Esophagus squamous epithelium (tissue), 5 donors: ENCODE data around the gene IGSF22. TPM values are rescaled to one million over a fixed set of nuclear protein-coding genes. Genes with fewer than 3 reads are reported as not detected.

Experiments
- DNase-seq: peaks from one replicate; lab custom pipeline; 2025; lab: John Stamatoyannopoulos, UW
- H3K27ac ChIP-seq, 4 donors: fragments of 200-600 bp; sonication (generic); one replicate each; pipeline ENCODE4 v1.5.1; 2016 to 2019; ENCODE audit warnings: mild to moderate bottlenecking in 1 of 4
- H3K27me3 ChIP-seq, 4 donors: fragments of 200-600 bp; sonication (generic); 1 replicate in 3 of 4; 2 replicates in 1 of 4; pipeline versions ENCODE4 v1.5.1 to v1.6.0; 2017 to 2021; ENCODE audit warnings: antibody characterized with exemption in 1 of 4
- H3K36me3 ChIP-seq, 3 donors: fragments of 200-600 bp; sonication (generic); one replicate each; pipeline ENCODE4 v1.5.1; 2016 to 2019
- H3K4me1 ChIP-seq, 3 donors: fragments of 200-600 bp; sonication (generic); one replicate each; pipeline ENCODE4 v1.5.1; 2017 to 2019
- H3K4me3 ChIP-seq, 4 donors: fragments of 200-600 bp; sonication (generic); 1 replicate in 3 of 4; 2 replicates in 1 of 4; pipeline ENCODE4 v1.5.1; 2016 to 2019; ENCODE audit warnings: mild to moderate bottlenecking in 2 of 4, moderate library complexity in 1 of 4
- H3K9me3 ChIP-seq, 3 donors: fragments of 200-600 bp; sonication (generic); one replicate each; pipeline ENCODE4 v1.5.1; 2016 to 2019
- POLR2A ChIP-seq, 4 donors: fragments of 450-650 bp; IDR thresholded peaks; one replicate each; pipeline ENCODE4 v1.6.1; 2017; ENCODE audit warnings: antibody characterized with exemption in 4 of 4, mild to moderate bottlenecking in 4 of 4, moderate library complexity in 3 of 4
- WGBS, 2 donors: methylation state at CpG; one replicate each; pipeline ENCODE4 v1.1.5; 2018; 5-methylcytosine and 5-hydroxymethylcytosine counted together
- intact Hi-C: fragments of 100-400 bp; cut with DNase I; formaldehyde crosslinking; loops from one replicate; pipeline ENCODE4 v1.15.0; 2022
- total RNA-seq, 4 donors: library from RNA; depleted of rRNA; stranded (reverse); fragments of >200 nt; gene quantifications; one replicate each; pipeline ENCODE4 v1.1.0, GENCODE V29; 2016
- TF ChIP-seq, protein P1 (sequence below), 6 experiments: fragments of 450-650 bp in 4 of 6; fragments of 200-600 bp in 2 of 6; sonication (generic) in 2 of 6; IDR thresholded peaks; one replicate each; pipeline ENCODE4 v1.5.1; 2016 to 2019; ENCODE audit warnings: antibody characterized with exemption in 6 of 6, mild to moderate bottlenecking in 4 of 6, moderate library complexity in 4 of 6
- donor health status: DM: yes; HTN: yes; CAD: no.

The IGSF22 gene
- total RNA-seq, 4 donors from 2014 or later: under 0.01 TPM; not detected in 3

DNA sequence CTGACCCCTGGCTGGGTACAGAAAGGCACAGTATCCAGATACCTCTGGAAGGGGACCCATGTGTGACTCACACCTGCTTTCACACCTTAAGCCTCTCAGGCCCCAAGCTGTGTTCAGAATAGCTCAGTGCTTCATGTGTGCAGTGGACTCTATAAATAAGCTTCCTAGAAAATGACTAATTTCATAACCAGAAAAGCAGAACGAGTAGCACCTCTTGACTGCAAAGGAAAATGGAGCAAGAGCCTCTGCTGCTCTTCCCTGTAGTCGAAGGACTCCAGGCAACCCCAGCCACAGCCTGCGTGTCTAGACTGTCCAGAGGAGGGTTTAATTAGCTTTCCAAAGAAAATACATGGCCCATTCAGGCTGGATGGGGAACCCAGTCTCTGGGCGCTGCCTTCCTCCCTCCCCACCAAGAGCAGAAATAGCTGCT is 42.5 kb upstream of the IGSF22 start:
- peaks cover 0 to 29% (median 0%) of the 10 kb centered on the region in 4 donors for H3K27me3 ChIP-seq
- no peaks in the 10 kb centered on the region for H3K9me3 ChIP-seq
- no peaks in the 10 kb centered on the region for H3K36me3 ChIP-seq
- no peak overlapping the region for H3K27ac ChIP-seq
- intact Hi-C loops: no loop called here
- 31 to 53% methylated on average over 4 of the region's 4 CpGs for WGBS, 2 donors
- H3K4me3 ChIP-seq: no peak overlapping the region
- TF ChIP-seq POLR2A (IDR thresholded peaks at IDR 0.05): no peak
- H3K4me1 ChIP-seq: peaks cover 0 to 7% (median 0%) of the 10 kb centered on the region in 3 donors
- DNase-seq: no peak

DNA sequence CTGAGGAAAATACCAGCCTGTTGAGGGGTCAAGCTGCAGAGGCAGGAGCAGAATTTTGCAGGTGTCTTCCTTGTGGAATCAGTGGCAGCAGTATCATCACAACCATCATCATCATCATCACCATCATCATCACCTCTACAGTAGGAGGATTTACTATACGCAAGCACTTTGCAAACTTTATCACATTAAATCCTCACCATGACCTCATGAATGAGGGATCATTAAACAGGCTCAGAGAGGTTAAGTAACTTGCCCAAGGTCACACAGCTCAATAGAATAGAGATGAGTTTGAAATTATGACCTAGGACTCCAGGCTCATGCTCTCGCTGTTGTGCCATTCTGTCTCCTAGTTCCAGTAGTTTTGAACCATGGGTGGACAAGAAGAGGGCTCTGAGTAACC is 40.0 kb upstream of the IGSF22 start:
- Histone ChIP-seq H3K4me3 (no peak overlapping the region), H3K27ac (no peak overlapping the region), H3K4me1 (peaks cover 0 to 7% (median 0%) of the 10 kb centered on the region in 3 donors), H3K36me3 (no peaks in the 10 kb centered on the region), H3K9me3 (no peaks in the 10 kb centered on the region), H3K27me3 (peaks cover 0 to 10% (median 0%) of the 10 kb centered on the region in 4 donors)
- intact Hi-C loops: no loop called here
- 95 to 97% methylated on average over 2 of the region's 2 CpGs for WGBS, 2 donors
- TF ChIP-seq, protein P1, sequence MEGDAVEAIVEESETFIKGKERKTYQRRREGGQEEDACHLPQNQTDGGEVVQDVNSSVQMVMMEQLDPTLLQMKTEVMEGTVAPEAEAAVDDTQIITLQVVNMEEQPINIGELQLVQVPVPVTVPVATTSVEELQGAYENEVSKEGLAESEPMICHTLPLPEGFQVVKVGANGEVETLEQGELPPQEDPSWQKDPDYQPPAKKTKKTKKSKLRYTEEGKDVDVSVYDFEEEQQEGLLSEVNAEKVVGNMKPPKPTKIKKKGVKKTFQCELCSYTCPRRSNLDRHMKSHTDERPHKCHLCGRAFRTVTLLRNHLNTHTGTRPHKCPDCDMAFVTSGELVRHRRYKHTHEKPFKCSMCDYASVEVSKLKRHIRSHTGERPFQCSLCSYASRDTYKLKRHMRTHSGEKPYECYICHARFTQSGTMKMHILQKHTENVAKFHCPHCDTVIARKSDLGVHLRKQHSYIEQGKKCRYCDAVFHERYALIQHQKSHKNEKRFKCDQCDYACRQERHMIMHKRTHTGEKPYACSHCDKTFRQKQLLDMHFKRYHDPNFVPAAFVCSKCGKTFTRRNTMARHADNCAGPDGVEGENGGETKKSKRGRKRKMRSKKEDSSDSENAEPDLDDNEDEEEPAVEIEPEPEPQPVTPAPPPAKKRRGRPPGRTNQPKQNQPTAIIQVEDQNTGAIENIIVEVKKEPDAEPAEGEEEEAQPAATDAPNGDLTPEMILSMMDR (IDR thresholded peaks at IDR 0.05): no peak
- TF ChIP-seq POLR2A (IDR thresholded peaks at IDR 0.05): no peak
- no peak for DNase-seq

DNA sequence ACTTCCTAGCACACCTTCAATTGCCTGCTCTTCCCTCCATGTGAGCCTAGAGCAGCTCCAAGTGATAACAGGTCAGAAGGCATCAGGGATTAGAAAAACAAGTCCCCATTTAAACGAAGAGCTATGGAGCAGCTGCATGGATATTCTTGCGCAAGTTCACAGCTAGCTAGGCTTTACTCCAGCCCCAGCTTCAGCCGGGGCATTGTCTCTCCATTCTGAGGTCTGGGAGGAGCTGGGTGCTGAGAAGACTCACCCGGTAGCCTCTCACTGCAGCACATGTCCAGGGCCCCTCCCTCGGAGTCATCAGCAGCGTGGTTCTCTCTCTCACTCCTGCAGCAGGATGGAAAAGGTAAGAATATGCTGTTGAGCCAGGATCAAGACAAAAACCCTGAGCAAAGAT is 39.6 kb upstream of the IGSF22 start:
- 36 to 47% methylated on average over 4 to 5 of the region's 6 CpGs for WGBS, 2 donors
- no peak for DNase-seq
- intact Hi-C loops: no loop called here
- no peaks in the 10 kb centered on the region for H3K9me3 ChIP-seq
- peaks cover 0 to 7% (median 0%) of the 10 kb centered on the region in 3 donors for H3K4me1 ChIP-seq
- H3K4me3 ChIP-seq: no peak overlapping the region
- no peak for TF ChIP-seq POLR2A (IDR thresholded peaks at IDR 0.05)
- TF ChIP-seq, protein P1 (IDR thresholded peaks at IDR 0.05): no peak
- H3K27ac ChIP-seq: no peak overlapping the region
- peaks cover 0 to 7% (median 0%) of the 10 kb centered on the region in 4 donors for H3K27me3 ChIP-seq
- H3K36me3 ChIP-seq: no peaks in the 10 kb centered on the region

DNA sequence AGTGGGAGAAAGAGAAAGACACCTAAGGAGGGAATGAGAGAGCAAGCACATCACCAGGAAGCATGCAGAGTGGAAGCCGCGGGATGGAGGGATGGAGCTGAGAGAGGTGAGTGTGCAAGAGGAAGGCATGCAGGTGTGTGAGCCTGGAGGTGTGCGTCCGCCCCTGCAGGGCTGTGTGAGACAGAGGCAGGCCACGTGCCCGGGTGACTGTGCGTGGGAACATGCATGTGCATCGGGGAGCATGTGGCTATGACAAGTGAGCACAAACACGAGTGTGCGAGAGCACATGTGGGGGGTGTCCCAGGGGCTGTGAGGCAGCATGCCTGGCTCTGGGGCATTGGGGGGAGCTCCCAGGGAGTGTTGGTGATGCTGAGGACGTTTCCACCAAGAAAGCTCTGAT is 35.8 kb upstream of the IGSF22 start:
- H3K4me3 ChIP-seq: no peak overlapping the region
- H3K4me1 ChIP-seq: peaks cover 0 to 7% (median 0%) of the 10 kb centered on the region in 3 donors
- H3K27ac ChIP-seq: no peak overlapping the region
- TF ChIP-seq, protein P1 (IDR thresholded peaks at IDR 0.05): no peak
- no peak for TF ChIP-seq POLR2A (IDR thresholded peaks at IDR 0.05)
- DNase-seq: no peak
- WGBS, 2 donors: 79 to 84% methylated on average over 11 of the region's 11 CpGs
- H3K9me3 ChIP-seq: no peaks in the 10 kb centered on the region
- H3K36me3 ChIP-seq: no peaks in the 10 kb centered on the region
- peaks cover 0 to 7% (median 0%) of the 10 kb centered on the region in 4 donors for H3K27me3 ChIP-seq
- intact Hi-C loops: no loop called here

DNA sequence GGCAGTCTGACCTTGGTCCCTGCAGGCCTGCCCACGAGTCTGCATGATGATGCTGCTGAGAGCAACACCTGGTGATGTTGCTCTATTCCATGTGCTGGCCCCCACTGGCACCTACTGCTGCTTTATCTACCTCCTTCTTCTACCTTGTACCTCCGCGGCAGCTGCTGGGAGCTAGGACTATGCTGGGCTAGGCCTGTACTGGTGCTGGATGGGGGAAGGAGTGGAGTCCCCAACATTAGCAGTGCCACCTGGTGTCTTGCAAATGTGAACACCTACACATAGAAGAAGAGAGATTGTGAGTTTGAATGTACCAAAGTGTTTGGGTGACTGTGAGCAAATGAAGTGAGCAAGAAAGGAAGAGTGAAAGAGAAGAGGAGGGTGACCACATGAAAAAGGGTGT is 35.2 kb upstream of the IGSF22 start:
- Histone ChIP-seq H3K9me3 (no peaks in the 10 kb centered on the region), H3K36me3 (no peaks in the 10 kb centered on the region), H3K4me1 (peaks cover 0 to 7% (median 0%) of the 10 kb centered on the region in 3 donors), H3K27ac (no peak overlapping the region), H3K4me3 (no peak overlapping the region), H3K27me3 (peaks cover 0 to 7% (median 0%) of the 10 kb centered on the region in 4 donors)
- intact Hi-C loops: no loop called here
- TF ChIP-seq POLR2A (IDR thresholded peaks at IDR 0.05): no peak
- TF ChIP-seq, protein P1 (IDR thresholded peaks at IDR 0.05): no peak
- 33 to 92% methylated on average over 1 to 2 of the region's 3 CpGs for WGBS, 2 donors
- DNase-seq: no peak

DNA sequence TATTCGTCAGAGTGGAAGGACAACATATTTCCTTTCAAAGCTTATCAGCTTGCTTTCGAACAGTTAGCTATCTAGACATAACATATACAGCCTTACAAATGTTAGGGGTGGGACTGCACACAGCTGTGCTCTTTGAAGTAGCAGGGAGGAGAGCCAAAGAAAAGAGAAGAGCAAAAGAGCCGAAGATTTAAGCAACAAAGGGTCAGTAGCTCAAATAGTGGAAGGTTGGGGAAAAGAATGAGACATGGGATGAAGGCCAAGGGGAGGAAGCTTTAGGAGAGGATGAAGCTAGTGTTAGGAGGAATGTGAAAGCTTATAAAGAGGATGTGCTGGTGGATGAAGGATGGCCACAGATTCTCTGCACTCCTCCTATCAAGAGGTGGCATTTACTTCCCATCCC is 31.8 kb upstream of the IGSF22 start:
- 13 to 39% methylated on average over 2 to 3 of the region's 3 CpGs for WGBS, 2 donors
- Histone ChIP-seq H3K4me1 (no peaks in the 10 kb centered on the region), H3K36me3 (no peaks in the 10 kb centered on the region), H3K27me3 (no peaks in the 10 kb centered on the region), H3K9me3 (no peaks in the 10 kb centered on the region), H3K27ac (no peak overlapping the region), H3K4me3 (no peak overlapping the region)
- DNase-seq: no peak
- intact Hi-C loops: no loop called here
- TF ChIP-seq, protein P1 (IDR thresholded peaks at IDR 0.05): no peak
- no peak for TF ChIP-seq POLR2A (IDR thresholded peaks at IDR 0.05)
